Measurements from ENCODE around the gene TRAF3IP1.

The TRAF3IP1 gene

GRCh38 chr2:238344035-238344434 lies 23.7 kb downstream of the TRAF3IP1 start:
- POLR2A ChIA-PET: no interaction called here
- WGBS (ENCODE audit: insufficient coverage): 100% methylated on average over 1 of the region's 3 CpGs
- H3K36me3 ChIP-seq (ENCODE audit: control insufficient read depth in 4 of 4, insufficient read depth in 4 of 4, low read length in 3 of 4): peaks cover 0 to 7% (median 6%) of the 10 kb centered on the region in 4 experiments
- no peaks in the 10 kb centered on the region for H3K4me1 ChIP-seq (ENCODE audit: control extremely low read depth in 1 of 4, control insufficient read depth in 4 of 4, insufficient read depth in 4 of 4, low read length in 3 of 4)
- no peaks in the 10 kb centered on the region for H3K27me3 ChIP-seq (replicated peaks in 2 of 5; ENCODE audit: control insufficient read depth in 4 of 5, insufficient read depth in 5 of 5, low read length in 4 of 5)
- CTCF ChIA-PET: no interaction called here
- no peak overlapping the region for H3K4me3 ChIP-seq (ENCODE audit: control insufficient read depth in 1 of 7, extremely low read depth in 1 of 7, insufficient read depth in 4 of 7, low read depth in 2 of 7, low read length in 6 of 7)
- H3K27ac ChIP-seq (ENCODE audit: insufficient read depth in 1 of 2, low read depth in 1 of 2, low read length in 2 of 2, poor library complexity in 1 of 2, severe bottlenecking in 2 of 2): no peak overlapping the region
- no peak for DNase-seq
- no peaks in the 10 kb centered on the region for H3K9me3 ChIP-seq (ENCODE audit: control extremely low read depth in 1 of 5, control insufficient read depth in 4 of 5, insufficient read depth in 2 of 5, low read depth in 1 of 5, low read length in 4 of 5)

- Histone ChIP-seq H3K27ac (ENCODE audit: insufficient read depth in 1 of 2, low read depth in 1 of 2, low read length in 2 of 2, poor library complexity in 1 of 2, severe bottlenecking in 2 of 2) (no peak overlapping the region), H3K4me1 (ENCODE audit: control extremely low read depth in 1 of 4, control insufficient read depth in 4 of 4, insufficient read depth in 4 of 4, low read length in 3 of 4) (no peaks in the 10 kb centered on the region), H3K9me3 (ENCODE audit: control extremely low read depth in 1 of 5, control insufficient read depth in 4 of 5, insufficient read depth in 2 of 5, low read depth in 1 of 5, low read length in 4 of 5) (no peaks in the 10 kb centered on the region), H3K4me3 (ENCODE audit: control insufficient read depth in 1 of 7, extremely low read depth in 1 of 7, insufficient read depth in 4 of 7, low read depth in 2 of 7, low read length in 6 of 7) (no peak overlapping the region), H3K27me3 (replicated peaks in 2 of 5; ENCODE audit: control insufficient read depth in 4 of 5, insufficient read depth in 5 of 5, low read length in 4 of 5) (no peaks in the 10 kb centered on the region), H3K36me3 (ENCODE audit: control insufficient read depth in 4 of 4, insufficient read depth in 4 of 4, low read length in 3 of 4) (peaks cover 0 to 10% (median 5%) of the 10 kb centered on the region in 4 experiments)
- ChIA-PET POLR2A (no interaction called here), CTCF (no interaction called here)
- 94% methylated on average over 10 of the region's 10 CpGs for WGBS (ENCODE audit: insufficient coverage)
- DNase-seq: no peak
Measured at GRCh38 chr2:238344517-238344916, 24.2 kb downstream of the TRAF3IP1 start.

- Histone ChIP-seq H3K4me3 (ENCODE audit: control insufficient read depth in 1 of 7, extremely low read depth in 1 of 7, insufficient read depth in 4 of 7, low read depth in 2 of 7, low read length in 6 of 7) (no peak overlapping the region), H3K36me3 (ENCODE audit: control insufficient read depth in 4 of 4, insufficient read depth in 4 of 4, low read length in 3 of 4) (peaks cover 0 to 10% (median 5%) of the 10 kb centered on the region in 4 experiments), H3K9me3 (ENCODE audit: control extremely low read depth in 1 of 5, control insufficient read depth in 4 of 5, insufficient read depth in 2 of 5, low read depth in 1 of 5, low read length in 4 of 5) (no peaks in the 10 kb centered on the region), H3K4me1 (ENCODE audit: control extremely low read depth in 1 of 4, control insufficient read depth in 4 of 4, insufficient read depth in 4 of 4, low read length in 3 of 4) (no peaks in the 10 kb centered on the region), H3K27me3 (replicated peaks in 2 of 5; ENCODE audit: control insufficient read depth in 4 of 5, insufficient read depth in 5 of 5, low read length in 4 of 5) (no peaks in the 10 kb centered on the region), H3K27ac (ENCODE audit: insufficient read depth in 1 of 2, low read depth in 1 of 2, low read length in 2 of 2, poor library complexity in 1 of 2, severe bottlenecking in 2 of 2) (no peak overlapping the region)
- 94% methylated on average over 15 of the region's 16 CpGs for WGBS (ENCODE audit: insufficient coverage)
- CTCF ChIA-PET: interaction anchor here (0.7 kb wide), 1 partner anchor 12 kb away, joined by 4 read pairs; no protein-coding TSS in a partner anchor
- POLR2A ChIA-PET: interaction anchor here (1.4 kb wide), 1 partner anchor 59 kb away, joined by 5 read pairs; no protein-coding TSS in a partner anchor
- DNase-seq: no peak
Measured at GRCh38 chr2:238345297-238345968, 25.1 kb downstream of the TRAF3IP1 start.

DNA sequence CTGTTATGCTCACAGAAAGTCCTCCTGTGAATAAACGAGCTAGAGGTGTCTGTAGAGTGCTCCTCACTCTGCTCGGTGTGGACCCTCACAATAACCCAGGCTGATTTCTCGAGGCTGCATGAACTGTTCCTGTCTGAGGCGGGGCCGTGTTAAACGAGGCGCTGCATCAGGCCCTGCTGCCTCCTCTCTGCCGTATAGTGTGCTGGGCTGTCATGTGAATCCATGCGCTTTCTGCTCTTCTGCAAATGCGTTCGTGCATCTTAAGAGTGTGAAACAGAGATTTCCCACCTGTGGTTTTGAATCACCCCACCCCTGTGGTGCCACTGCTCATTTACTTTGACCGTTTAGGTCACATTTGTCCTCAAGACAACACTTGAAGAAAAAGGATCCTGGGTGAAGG lies 26.2 kb downstream of the TRAF3IP1 start:
- CTCF ChIA-PET: no interaction called here

GRCh38 chr2:238350150-238350897 lies 30.0 kb downstream of the TRAF3IP1 start:
- no peaks in the 10 kb centered on the region for H3K4me1 ChIP-seq (ENCODE audit: control extremely low read depth in 1 of 4, control insufficient read depth in 4 of 4, insufficient read depth in 4 of 4, low read length in 3 of 4)
- ChIA-PET POLR2A (no interaction called here), CTCF (no interaction called here)
- peaks cover 0 to 17% (median 14%) of the 10 kb centered on the region in 4 experiments for H3K36me3 ChIP-seq (ENCODE audit: control insufficient read depth in 4 of 4, insufficient read depth in 4 of 4, low read length in 3 of 4)
- no peaks in the 10 kb centered on the region for H3K9me3 ChIP-seq (ENCODE audit: control extremely low read depth in 1 of 5, control insufficient read depth in 4 of 5, insufficient read depth in 2 of 5, low read depth in 1 of 5, low read length in 4 of 5)
- WGBS (ENCODE audit: insufficient coverage): 97% methylated on average over 12 of the region's 18 CpGs
- no peak overlapping the region for H3K27ac ChIP-seq (ENCODE audit: insufficient read depth in 1 of 2, low read depth in 1 of 2, low read length in 2 of 2, poor library complexity in 1 of 2, severe bottlenecking in 2 of 2)
- no peak overlapping the region for H3K4me3 ChIP-seq (ENCODE audit: control insufficient read depth in 1 of 7, extremely low read depth in 1 of 7, insufficient read depth in 4 of 7, low read depth in 2 of 7, low read length in 6 of 7)
- no peak for DNase-seq
- H3K27me3 ChIP-seq (replicated peaks in 2 of 5; ENCODE audit: control insufficient read depth in 4 of 5, insufficient read depth in 5 of 5, low read length in 4 of 5): no peaks in the 10 kb centered on the region

More for the DNA sequence above, 26.2 kb downstream of the TRAF3IP1 start:
- no peak for DNase-seq
- Histone ChIP-seq H3K4me3 (ENCODE audit: control insufficient read depth in 1 of 7, extremely low read depth in 1 of 7, insufficient read depth in 4 of 7, low read depth in 2 of 7, low read length in 6 of 7) (no peak overlapping the region), H3K36me3 (ENCODE audit: control insufficient read depth in 4 of 4, insufficient read depth in 4 of 4, low read length in 3 of 4) (peaks cover 0 to 11% (median 7%) of the 10 kb centered on the region in 4 experiments), H3K4me1 (ENCODE audit: control extremely low read depth in 1 of 4, control insufficient read depth in 4 of 4, insufficient read depth in 4 of 4, low read length in 3 of 4) (no peaks in the 10 kb centered on the region), H3K9me3 (ENCODE audit: control extremely low read depth in 1 of 5, control insufficient read depth in 4 of 5, insufficient read depth in 2 of 5, low read depth in 1 of 5, low read length in 4 of 5) (no peaks in the 10 kb centered on the region), H3K27ac (ENCODE audit: insufficient read depth in 1 of 2, low read depth in 1 of 2, low read length in 2 of 2, poor library complexity in 1 of 2, severe bottlenecking in 2 of 2) (no peak overlapping the region), H3K27me3 (replicated peaks in 2 of 5; ENCODE audit: control insufficient read depth in 4 of 5, insufficient read depth in 5 of 5, low read length in 4 of 5) (no peaks in the 10 kb centered on the region)
- POLR2A ChIA-PET: interaction anchor here (1.4 kb wide), 1 partner anchor 58 kb away, joined by 5 read pairs; no protein-coding TSS in a partner anchor
- WGBS (ENCODE audit: insufficient coverage): 89% methylated on average over 12 of the region's 12 CpGs

- Histone ChIP-seq H3K27ac (ENCODE audit: insufficient read depth in 1 of 2, low read depth in 1 of 2, low read length in 2 of 2, poor library complexity in 1 of 2, severe bottlenecking in 2 of 2) (no peak overlapping the region), H3K36me3 (ENCODE audit: control insufficient read depth in 4 of 4, insufficient read depth in 4 of 4, low read length in 3 of 4) (peaks cover 0 to 20% (median 13%) of the 10 kb centered on the region in 4 experiments), H3K4me1 (ENCODE audit: control extremely low read depth in 1 of 4, control insufficient read depth in 4 of 4, insufficient read depth in 4 of 4, low read length in 3 of 4) (no peaks in the 10 kb centered on the region), H3K4me3 (ENCODE audit: control insufficient read depth in 1 of 7, extremely low read depth in 1 of 7, insufficient read depth in 4 of 7, low read depth in 2 of 7, low read length in 6 of 7) (no peak overlapping the region), H3K9me3 (ENCODE audit: control extremely low read depth in 1 of 5, control insufficient read depth in 4 of 5, insufficient read depth in 2 of 5, low read depth in 1 of 5, low read length in 4 of 5) (no peaks in the 10 kb centered on the region), H3K27me3 (replicated peaks in 2 of 5; ENCODE audit: control insufficient read depth in 4 of 5, insufficient read depth in 5 of 5, low read length in 4 of 5) (no peaks in the 10 kb centered on the region)
- WGBS (ENCODE audit: insufficient coverage): 100% methylated on average over 11 of the region's 15 CpGs
- CTCF ChIA-PET: interaction anchor here (0.6 kb wide), 1 partner anchor 19 kb away, joined by 3 read pairs; no protein-coding TSS in a partner anchor
- POLR2A ChIA-PET: no interaction called here
- no peak for DNase-seq
Measured at GRCh38 chr2:238351315-238351714, 31.0 kb downstream of the TRAF3IP1 start.

GRCh38 chr2:238352361-238352760 lies 32.0 kb downstream of the TRAF3IP1 start:
- no peak overlapping the region for H3K27ac ChIP-seq (ENCODE audit: insufficient read depth in 1 of 2, low read depth in 1 of 2, low read length in 2 of 2, poor library complexity in 1 of 2, severe bottlenecking in 2 of 2)
- no peaks in the 10 kb centered on the region for H3K9me3 ChIP-seq (ENCODE audit: control extremely low read depth in 1 of 5, control insufficient read depth in 4 of 5, insufficient read depth in 2 of 5, low read depth in 1 of 5, low read length in 4 of 5)
- 98% methylated on average over 6 of the region's 9 CpGs for WGBS (ENCODE audit: insufficient coverage)
- CTCF ChIA-PET: interaction anchor here (1.7 kb wide), 1 partner anchor 14 kb away, joined by 5 read pairs; no protein-coding TSS in a partner anchor
- H3K27me3 ChIP-seq (replicated peaks in 2 of 5; ENCODE audit: control insufficient read depth in 4 of 5, insufficient read depth in 5 of 5, low read length in 4 of 5): no peaks in the 10 kb centered on the region
- H3K4me1 ChIP-seq (ENCODE audit: control extremely low read depth in 1 of 4, control insufficient read depth in 4 of 4, insufficient read depth in 4 of 4, low read length in 3 of 4): no peaks in the 10 kb centered on the region
- POLR2A ChIA-PET: no interaction called here
- no peak for DNase-seq
- no peak overlapping the region for H3K4me3 ChIP-seq (ENCODE audit: control insufficient read depth in 1 of 7, extremely low read depth in 1 of 7, insufficient read depth in 4 of 7, low read depth in 2 of 7, low read length in 6 of 7)
- peaks cover 0 to 20% (median 13%) of the 10 kb centered on the region in 4 experiments for H3K36me3 ChIP-seq (ENCODE audit: control insufficient read depth in 4 of 4, insufficient read depth in 4 of 4, low read length in 3 of 4)
